ENCODE measurements around the gene EXOC1. TPM values are rescaled to one million over a fixed set of nuclear protein-coding genes. Genes with fewer than 3 reads are reported as not detected.

Gene EXOC1
- total and polyA plus RNA-seq, 2 of the 4 experiments (the other 2 are of a cell fraction): 19.9 to 49.5 TPM

GRCh38 chr4:55826986-55827385, 26.5 kb upstream of the EXOC1 start:
- DNase-seq (no peak), ATAC-seq (ENCODE audit: low read depth) (no peak)
- Histone ChIP-seq H2BK20ac (ENCODE audit: low read depth, low read length) (no peak overlapping the region), H3K23ac (ENCODE audit: low read depth, low read length) (no peak overlapping the region), H4K8ac (ENCODE audit: low read depth in 2 of 2, low read length in 2 of 2) (no peak overlapping the region), H2AFZ (replicated peaks; ENCODE audit: low read length, poor library complexity) (no peak overlapping the region), H3K27me3 (ENCODE audit: control insufficient read depth, insufficient read depth, low read length) (peaks cover 2% of the 10 kb centered on the region; the same call in 1 of the 2 replicates), H3K4ac (ENCODE audit: low read depth, low read length) (no peak overlapping the region), H3K9me1 (ENCODE audit: insufficient read depth, low read length) (no peaks in the 10 kb centered on the region), H3K4me3 (ENCODE audit: insufficient read depth, low read depth, low read length) (no peak overlapping the region), H4K20me1 (ENCODE audit: insufficient read depth, low read length) (no peaks in the 10 kb centered on the region), H3K4me1 (ENCODE audit: control insufficient read depth, insufficient read depth, low read length) (no peaks in the 10 kb centered on the region), H2BK5ac (ENCODE audit: low read depth, low read length, poor library complexity, severe bottlenecking) (no peak overlapping the region), H3K18ac (ENCODE audit: low read depth, low read length) (no peak overlapping the region), H3K4me2 (ENCODE audit: low read depth, low read length) (no peak overlapping the region), H4K5ac (ENCODE audit: low read depth, low read length) (no peak overlapping the region), H4K91ac (ENCODE audit: insufficient read depth, low read depth, low read length) (no peak overlapping the region), H2AK9ac (replicated peaks; ENCODE audit: low read depth, low read length, poor library complexity) (no peak overlapping the region), H2BK120ac (ENCODE audit: low read depth, low read length) (no peak overlapping the region), H3K14ac (replicated peaks; ENCODE audit: low read depth, low read length) (no peak overlapping the region), H2BK15ac (ENCODE audit: low read depth, low read length) (no peak overlapping the region), H3K9me3 (ENCODE audit: control insufficient read depth, insufficient read depth, low read length) (no peaks in the 10 kb centered on the region), H3K56ac (ENCODE audit: extremely low read depth, insufficient read depth, low read length) (no peak overlapping the region), H3K9ac (ENCODE audit: low read depth, low read length) (no peak overlapping the region), H3K27ac (ENCODE audit: insufficient read depth, low read length) (no peak overlapping the region), H2AK5ac (ENCODE audit: low read depth, low read length) (no peak overlapping the region), H3K36me3 (ENCODE audit: control insufficient read depth, insufficient read depth, low read length) (no peaks in the 10 kb centered on the region), H3K79me1 (ENCODE audit: low read depth in 1 of 2, low read length in 2 of 2) (no peaks in the 10 kb centered on the region)
- dilution Hi-C loops (cut with HindIII; ENCODE audit: low sequenced_read_pairs, unreplicated experiment) (no loop called here), in situ Hi-C loops (cut with MboI; ENCODE audit: low sequenced_read_pairs) (no loop called here), intact Hi-C loops (cut with micrococcal nuclease) (no loop called here)
- ChIA-PET CTCF (no interaction called here), POLR2A (ENCODE audit: unreplicated experiment) (no interaction called here)
- TF ChIP-seq MAFK (IDR thresholded peaks at IDR 0.05; ENCODE audit: low read depth, low read length) (no peak), CTCF (conservative IDR thresholded peaks at IDR 0.05; ENCODE audit: low read depth, low read length) (no peak), USF2 (IDR thresholded peaks at IDR 0.05; ENCODE audit: low read depth, low read length) (no peak)
- BruUV-seq (replicated peaks): no TSS peak
